HG03469 (cell line): Measurements from ENCODE around the gene P2RX2.

Experiments
- ATAC-seq: cut with Tn5 transposase; IDR thresholded peaks from one replicate; pipeline ENCODE4 v1.9.1; 2021; ENCODE audit warnings: mild to moderate bottlenecking, moderate library complexity, moderate number of reproducible peaks; ENCODE audit not compliant: unreplicated experiment

The P2RX2 gene

GRCh38 chr12:132633901-132634300 is 15.3 kb downstream of the P2RX2 start:
- no peak for ATAC-seq

DNA sequence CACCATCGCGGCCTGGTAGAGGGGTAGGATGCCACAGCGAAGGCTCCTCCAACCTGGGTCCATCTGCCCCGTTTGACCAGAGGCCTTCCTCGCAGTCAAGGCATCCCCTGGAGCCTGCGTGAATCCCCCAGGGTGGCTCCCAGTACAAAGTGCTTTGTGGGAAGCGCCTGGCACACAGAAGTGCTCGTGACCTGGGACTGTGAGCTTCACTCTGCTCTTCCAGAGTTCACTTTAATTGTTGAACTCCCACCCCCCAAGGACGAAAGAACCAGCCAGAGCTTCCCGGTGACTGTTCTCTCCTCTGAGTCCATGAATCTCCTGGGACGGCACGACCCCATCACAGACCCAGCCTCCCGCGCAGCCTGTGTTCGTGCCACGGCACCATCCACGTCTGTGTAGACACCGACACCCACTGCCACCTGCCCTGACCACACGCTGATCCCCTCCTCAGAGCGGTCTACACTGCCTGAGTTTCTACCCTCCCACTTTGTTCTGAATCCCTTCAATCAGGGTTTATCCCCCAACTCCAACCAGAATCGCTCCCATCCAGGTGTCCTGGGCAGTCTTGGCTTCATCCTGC is 15.9 kb downstream of the P2RX2 start:
- ATAC-seq: no peak

DNA sequence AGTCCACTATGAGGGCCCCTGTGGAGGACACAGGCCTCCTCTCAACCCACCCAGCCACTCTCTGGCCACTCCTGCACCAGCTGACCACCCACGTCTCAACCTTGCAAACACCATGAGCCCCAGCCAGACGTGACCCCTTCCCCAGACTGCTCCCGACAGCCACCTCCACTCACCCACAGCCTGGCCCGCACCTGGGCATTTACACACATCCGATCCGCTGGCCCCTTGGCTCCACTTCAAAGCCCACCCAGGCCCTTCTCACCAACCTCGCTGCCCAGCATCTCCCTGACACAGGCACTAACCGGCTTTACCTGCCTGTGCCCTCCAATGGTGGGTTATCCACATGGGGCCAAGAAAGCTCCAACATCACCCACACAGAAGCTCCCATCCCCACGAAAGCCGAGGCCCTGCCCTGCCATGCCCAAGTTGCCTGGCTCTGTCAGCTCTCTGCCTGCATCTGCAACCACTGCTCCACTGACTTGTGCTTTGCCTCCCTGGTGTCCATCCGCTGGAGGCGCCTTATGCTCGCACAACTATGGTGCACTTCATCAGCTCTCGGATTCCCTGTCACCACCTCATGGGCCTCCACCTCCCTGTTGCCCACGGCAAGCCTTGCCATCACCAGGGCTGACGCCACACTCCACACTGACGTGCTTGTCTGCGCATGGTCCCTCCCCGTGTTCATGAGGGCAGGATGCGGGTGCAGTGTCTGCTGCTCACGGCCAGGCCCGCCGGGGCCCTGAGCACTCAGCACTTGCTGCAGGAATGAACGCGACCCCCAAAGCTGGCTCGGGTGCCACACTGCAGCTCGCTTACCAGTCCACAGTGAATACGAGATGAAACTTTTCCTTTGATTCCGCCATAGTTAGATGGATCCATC is 16.7 kb downstream of the P2RX2 start:
- ATAC-seq: no peak

- no peak for ATAC-seq
These were observed 19.2 kb downstream of the P2RX2 start for GRCh38 chr12:132637811-132638210.

DNA sequence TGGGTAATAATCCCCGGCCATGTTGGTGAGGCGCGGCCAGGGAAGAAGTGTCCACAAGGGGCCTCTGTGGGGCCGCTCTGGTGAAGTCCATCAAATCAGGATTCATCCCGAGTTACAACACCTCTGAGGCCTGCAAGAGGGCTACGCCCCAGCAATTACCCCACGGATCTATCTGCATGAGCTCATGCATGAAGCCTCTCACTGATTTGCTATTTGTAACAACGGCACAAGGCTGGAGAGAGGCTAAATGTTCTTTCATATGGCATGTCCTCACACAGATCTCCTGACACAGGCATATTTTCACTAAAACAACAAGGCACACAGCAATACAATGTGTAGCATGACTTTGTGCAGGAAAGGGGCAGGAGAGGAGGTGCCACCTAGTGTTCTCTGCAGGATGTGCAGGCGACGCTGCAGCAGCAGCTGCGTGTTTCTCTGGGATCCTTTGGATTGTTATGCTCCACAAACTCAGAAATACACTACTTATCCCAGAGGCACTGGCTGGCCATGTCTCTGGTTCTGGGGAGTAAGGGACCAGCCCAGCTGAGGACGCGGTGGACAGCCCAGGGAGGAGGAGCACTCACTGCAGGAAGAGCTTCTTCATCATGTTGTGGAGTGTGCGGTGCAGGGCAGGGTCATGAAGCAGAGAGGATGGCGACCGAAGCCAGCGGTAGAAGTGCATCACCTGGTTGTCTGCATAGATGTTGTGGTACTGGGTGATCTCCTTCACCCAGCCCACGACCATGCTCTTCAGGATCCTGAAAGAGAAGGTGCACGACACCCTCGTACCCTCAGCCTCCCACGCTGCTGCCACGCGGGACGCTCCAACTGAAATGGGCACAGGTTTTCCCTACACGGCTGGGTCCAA is 20.2 kb downstream of the P2RX2 start:
- no peak for ATAC-seq

DNA sequence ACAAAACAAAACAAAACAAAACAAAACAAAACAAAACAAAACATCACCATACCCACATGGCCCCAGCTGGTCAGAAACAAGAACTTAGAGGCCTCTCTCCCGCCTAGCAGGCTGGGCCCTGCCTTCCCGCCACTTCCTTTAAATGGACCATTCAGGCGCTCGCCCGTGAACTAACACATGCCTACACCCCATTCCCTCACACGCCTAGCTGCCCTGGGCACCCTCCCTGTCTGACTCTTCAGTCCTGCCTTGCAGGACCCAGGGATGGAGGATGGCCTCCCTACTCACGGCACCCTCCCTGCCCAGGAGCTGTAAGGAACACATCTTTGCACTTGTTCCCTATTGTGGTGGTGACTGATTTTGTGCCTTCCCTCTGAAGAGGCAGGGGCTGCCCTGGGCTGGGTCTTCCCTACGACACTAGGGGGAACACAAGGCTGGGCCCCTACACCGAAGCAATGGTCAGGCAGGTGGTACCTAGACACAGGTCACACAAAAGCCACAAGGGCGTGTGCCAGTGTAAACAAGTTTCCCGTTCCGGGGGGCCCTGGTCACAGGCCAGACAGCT is 21.5 kb downstream of the P2RX2 start:
- ATAC-seq: no peak

GRCh38 chr12:132640936-132641335 is 22.4 kb downstream of the P2RX2 start:
- no peak for ATAC-seq

DNA sequence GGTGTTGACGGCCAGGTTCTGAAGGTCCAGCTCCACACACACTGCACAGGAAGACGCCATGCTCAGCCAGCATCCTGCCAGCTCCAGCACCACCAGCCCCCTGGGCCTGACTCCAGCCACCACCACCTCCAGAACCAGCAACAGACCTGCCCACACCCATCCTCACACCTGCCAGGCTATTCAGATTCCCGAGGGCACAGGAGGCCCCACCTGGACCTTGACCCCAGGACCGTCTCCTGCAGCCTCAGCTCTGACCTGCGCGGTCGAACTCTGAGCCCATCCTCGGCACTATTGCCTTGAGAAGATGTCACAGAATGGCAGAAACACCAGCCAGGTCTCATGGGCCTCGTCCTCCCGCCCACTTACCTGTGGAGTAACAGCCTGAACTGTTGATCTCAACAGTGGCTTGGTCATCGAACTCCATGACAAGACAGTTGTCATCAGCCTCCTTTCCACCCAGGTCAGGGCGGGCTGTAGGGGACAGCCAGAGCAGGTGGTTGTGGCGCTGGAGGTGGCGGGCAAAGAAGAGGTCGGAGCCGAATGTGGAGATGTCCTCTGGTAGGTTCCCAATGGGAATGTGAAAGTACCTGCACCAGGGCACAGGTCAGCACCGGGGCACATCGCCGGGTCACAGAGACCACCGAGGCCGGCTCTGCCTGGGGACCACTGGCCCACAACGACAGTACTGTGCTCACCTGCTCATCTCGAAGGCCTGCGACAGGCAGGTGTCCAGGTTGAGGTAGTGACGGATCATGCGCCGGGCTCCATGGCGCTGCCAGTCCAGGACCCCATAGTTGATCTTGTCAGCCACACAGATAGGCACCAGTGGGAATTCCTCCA is 23.5 kb downstream of the P2RX2 start:
- no peak for ATAC-seq

DNA sequence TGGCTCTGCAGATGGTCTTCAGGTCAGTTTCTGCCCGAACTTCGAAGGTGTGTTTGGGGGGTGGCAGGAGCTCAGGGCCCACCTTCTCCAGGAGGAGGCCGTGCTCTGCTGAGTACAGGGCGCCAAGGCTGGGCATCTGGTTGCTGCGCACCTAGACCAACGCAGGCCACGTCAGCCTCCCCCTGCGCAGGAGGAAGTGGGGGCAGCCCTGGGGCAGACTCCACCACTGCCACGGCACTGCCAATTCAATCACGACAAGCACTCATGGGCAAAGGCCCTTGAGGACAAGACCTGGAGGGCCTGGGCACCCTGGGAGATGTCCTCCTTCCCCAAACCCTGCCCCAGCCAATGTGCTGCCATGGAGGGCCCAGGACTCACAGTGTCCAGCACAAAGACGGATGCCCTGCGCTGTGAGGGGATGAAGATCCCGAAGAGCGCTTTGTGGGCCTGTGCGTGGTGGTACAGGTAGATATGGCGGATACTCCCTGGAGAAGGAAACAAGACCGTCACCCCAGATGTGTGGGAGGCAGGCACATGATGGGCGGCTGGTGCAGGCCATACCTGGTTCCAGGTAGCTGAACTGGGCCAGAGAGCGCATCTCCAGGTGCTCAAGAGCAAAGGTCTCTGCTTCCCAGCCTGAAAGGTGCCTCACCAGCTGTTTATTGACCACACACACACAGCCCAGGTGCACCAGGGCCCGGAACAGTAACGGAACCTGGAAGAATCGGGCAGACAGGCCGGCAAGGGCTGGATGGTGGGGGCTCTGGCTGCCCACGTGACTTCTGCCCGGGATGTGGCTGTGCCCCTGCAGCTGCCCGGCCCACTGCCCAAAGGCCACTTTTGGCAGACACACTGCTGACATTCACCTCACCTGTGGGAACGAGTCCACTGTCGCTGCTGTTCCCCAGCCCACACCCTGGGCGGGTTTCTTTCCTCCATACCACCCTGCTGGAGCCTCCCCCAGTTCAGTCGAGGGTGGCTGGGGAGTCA is 24.6 kb downstream of the P2RX2 start:
- no peak for ATAC-seq

- no peak for ATAC-seq
These were observed 28.3 kb downstream of the P2RX2 start for GRCh38 chr12:132646850-132647249.

DNA sequence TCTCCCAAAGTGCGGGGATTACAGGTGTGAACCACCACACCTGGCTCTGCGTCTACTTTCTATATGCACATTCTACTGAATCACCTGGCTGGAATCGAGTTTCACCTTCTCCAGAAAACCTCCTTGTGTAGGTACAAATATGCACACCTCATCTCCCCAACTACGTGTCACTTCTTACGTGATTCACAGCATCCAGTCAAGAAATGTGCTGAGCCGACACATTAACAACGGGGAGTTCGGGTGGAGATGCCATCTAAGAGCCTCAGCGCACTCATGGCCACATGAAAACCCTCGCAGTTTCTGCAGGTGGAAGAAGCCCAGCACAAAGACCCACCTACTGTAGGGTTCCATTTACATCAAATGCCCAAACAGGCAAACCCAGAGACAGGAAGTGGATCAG is 29.3 kb downstream of the P2RX2 start:
- ATAC-seq: no peak

DNA sequence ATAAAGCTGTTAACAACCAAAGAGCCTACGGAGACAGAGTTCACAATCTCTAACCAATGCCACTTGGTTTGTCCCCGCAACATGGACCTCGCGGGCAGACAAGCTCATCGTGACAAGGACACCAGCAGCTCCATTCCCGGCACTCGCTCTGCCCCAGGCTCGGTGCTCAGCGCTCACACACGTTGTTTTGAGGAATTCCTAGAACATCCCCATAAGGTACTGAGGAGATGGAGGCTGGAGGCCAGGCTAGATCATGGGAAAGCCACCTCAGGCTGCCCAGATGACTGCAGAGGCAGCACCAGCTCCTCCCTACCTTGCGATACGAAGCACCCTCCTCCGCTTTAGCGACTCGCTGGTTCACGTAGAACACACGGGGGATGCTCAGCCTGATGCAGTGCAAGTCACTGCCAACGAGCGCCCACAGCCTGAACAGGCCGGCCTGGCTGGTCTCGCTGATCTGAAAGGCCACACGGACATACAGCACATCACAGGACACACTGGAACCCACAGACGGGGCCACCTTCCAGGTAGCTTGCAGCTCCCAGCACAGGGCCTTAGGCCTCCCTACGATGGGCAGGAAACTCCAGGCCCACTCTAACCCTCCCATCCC is 30.1 kb downstream of the P2RX2 start:
- no peak for ATAC-seq

GRCh38 chr12:132649226-132649945 is 30.8 kb downstream of the P2RX2 start:
- ATAC-seq: no peak

DNA sequence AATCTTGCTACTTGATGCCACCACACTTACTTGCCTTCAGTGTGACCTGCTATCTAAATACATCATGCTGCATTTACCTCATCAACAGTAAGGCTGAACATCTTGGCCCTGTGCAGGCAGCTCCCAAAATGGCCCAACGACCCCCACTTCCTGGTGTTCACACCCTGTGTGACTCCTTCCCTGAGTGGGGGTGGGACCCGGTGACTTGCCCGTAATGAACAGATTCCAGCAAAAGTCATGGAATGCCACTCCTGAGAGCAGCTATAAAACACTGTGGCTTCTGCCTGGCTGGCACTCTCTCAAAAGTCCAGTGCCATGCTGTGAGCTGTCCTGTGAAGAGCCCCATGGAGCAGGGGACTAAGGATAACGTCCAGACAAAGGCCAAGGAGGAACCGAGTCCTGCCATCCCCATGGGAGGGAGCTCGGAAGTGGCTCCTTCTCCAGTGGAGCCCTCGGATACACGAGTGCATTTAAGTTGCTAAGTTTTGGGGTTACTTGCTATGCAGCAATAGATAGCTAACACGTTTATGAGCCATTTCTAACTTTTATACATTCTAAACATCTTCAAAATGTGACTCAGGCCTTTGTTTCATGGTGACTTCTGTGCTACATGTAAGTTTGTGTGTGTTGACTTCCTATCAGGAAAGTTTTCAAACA is 33.0 kb downstream of the P2RX2 start:
- no peak for ATAC-seq

DNA sequence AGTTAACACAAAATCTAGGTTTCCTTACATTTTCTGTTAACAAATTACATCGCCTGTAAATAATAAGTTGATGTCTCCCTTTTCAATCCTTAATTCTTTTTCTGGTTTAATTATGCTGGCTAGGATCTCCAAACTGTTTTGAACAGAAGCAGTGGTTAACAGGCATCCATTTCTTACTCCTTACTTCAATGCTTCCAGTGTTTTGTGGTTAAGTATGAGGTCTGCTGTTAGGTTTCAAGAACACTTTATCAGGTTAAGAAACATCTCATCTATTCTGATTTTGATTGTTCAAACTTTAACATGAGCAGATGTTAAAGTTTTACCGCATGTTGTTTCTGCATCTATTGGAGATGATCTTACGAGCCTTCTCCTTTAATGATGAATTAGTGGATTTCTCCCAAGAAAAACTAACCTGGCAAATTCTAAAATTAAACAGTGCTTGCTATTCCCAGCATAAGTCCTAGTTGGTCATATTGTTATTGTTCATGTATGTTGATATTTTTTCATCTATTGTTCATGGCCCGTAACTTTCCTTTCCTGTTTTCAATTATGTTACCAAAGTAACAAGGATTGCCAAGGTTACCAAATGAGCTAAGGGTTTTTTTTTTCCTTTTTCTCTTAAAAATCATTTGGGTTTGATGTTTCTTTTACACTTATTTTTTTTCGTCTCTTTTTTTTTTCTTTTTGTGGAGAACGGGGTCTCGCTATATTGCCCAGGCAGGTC is 35.2 kb downstream of the P2RX2 start:
- ATAC-seq: no peak

DNA sequence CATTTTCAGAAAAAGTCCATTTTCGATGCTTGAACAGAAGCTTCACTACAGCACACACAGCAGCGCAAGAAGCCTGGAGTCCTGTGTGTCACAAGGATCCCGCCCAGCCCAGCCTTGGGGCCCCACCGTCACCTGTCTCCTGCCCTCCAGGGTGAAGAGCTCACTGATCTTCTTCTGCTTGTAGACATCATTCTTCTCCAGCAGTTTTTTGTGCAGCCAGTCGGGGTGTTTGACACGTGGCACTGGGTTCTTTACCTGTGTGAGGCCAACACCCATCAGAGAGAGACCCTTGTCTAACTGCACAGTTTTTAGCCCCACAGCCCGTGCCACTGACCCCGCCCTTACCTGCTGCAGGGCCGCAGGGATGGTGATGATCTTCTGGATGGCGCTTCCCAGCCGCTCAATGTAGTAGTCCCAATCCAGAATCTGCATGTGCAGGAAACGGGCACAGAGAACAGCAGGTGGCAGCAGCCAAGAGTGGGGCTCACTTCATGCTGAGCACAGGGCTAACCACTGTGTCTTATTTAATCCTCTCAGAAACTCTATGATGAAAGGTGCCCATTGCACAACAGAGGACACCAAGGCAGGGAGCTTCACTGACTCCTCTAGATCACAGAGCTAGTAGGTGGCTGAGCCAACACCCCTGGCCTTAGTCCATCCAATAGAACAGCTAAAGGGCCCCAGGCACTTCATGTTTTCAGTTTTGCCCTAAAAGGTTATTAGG is 38.6 kb downstream of the P2RX2 start:
- no peak for ATAC-seq
